Endothelial cell of umbilical vein (primary cell): ENCODE measurements around the gene SPATA3. TPM values are rescaled to one million over a fixed set of nuclear protein-coding genes. Genes with fewer than 3 reads are reported as not detected.

ENCODE experiments used
- BruUV-seq: library from RNA; stranded (reverse); fragments of 400-500 nt; replicated peaks from 2 replicates; lab custom pipeline; 2021; lab: Mats Ljungman, UMichigan
- CTCF ChIA-PET: fragments of 300-600, 350-600 bp; sonication (Branson Sonifier 250); formaldehyde crosslinking; loops from one replicate; lab custom pipeline; 2021; ENCODE audit warnings: antibody characterized with exemption, inconsistent platforms; lab: Charles Lee
- POLR2A ChIA-PET: fragments of 300-600, 350-600 bp; sonication (Branson Sonifier 250); formaldehyde crosslinking; loops from one replicate; lab custom pipeline; 2021; ENCODE audit warnings: antibody characterized with exemption, inconsistent platforms; lab: Charles Lee
- DNase-seq: peaks from one replicate; pipeline ENCODE4 v3.0.0-alpha.2; 2011; ENCODE audit warnings: low read depth, low spot score
- FAIRE-seq: peaks from 2 replicates; lab custom pipeline; 2011; peaks lifted over from hg19 to GRCh38; lab: Jason Lieb, UNC
- H2AFZ ChIP-seq: 2 replicates; pipeline ENCODE4 v1.6.0; 2012; ENCODE audit warnings: low read depth, low read length, control low read depth, inconsistent platforms
- H3K27ac ChIP-seq: 2 replicates; pipeline ENCODE4 v1.5.1; 2011; ENCODE audit warnings: low read depth, mild to moderate bottlenecking, control low read depth, low read length, moderate library complexity; ENCODE audit not compliant: insufficient read depth
- H3K27me3 ChIP-seq, 2 experiments: 2 replicates each; pipeline versions ENCODE4 v1.6.0 to v1.6.1; 2011; ENCODE audit warnings: low read length in 2 of 2, mixed read lengths in 1 of 2; ENCODE audit not compliant: control insufficient read depth in 2 of 2, insufficient read depth in 2 of 2
- H3K36me3 ChIP-seq, 2 experiments: 2 replicates in 1 of 2; 3 replicates in 1 of 2; pipeline ENCODE4 v1.5.1; 2011; ENCODE audit warnings: low read length in 2 of 2, mild to moderate bottlenecking in 1 of 2, moderate library complexity in 1 of 2; ENCODE audit not compliant: control insufficient read depth in 2 of 2, insufficient read depth in 2 of 2; ENCODE audit errors: extremely low read depth in 1 of 2
- H3K4me1 ChIP-seq: 3 replicates; pipeline ENCODE4 v1.5.1; 2011; ENCODE audit warnings: mild to moderate bottlenecking, low read length; ENCODE audit not compliant: control insufficient read depth, insufficient read depth; ENCODE audit errors: extremely low read depth
- H3K4me2 ChIP-seq: 2 replicates; pipeline ENCODE4 v1.6.1; 2011; ENCODE audit warnings: low read length, control low read depth, mixed read lengths; ENCODE audit not compliant: insufficient read depth
- H3K4me3 ChIP-seq, 3 experiments: fragments of 200-600 bp in 1 of 3; sonication (generic), shearing (Covaris generic) in 1 of 3; replicated peaks in 1 of 3; 2 replicates each; pipeline ENCODE4 v1.5.1; 2011 to 2016; ENCODE audit warnings: control low read depth in 3 of 3, low read length in 3 of 3, mild to moderate bottlenecking in 2 of 3, inconsistent platforms in 1 of 3, low read depth in 1 of 3, moderate library complexity in 1 of 3; ENCODE audit not compliant: insufficient read depth in 1 of 3
- H3K79me2 ChIP-seq: 2 replicates; pipeline ENCODE4 v1.6.0; 2012; ENCODE audit warnings: low read length, inconsistent platforms; ENCODE audit not compliant: control insufficient read depth, insufficient read depth
- H3K9ac ChIP-seq: replicated peaks from 2 replicates; pipeline ENCODE3; 2011; ENCODE audit warnings: low read length, control low read depth; ENCODE audit not compliant: insufficient read depth; ENCODE audit errors: extremely low read depth
- H3K9me1 ChIP-seq: replicated peaks from 3 replicates; pipeline ENCODE4 v1.6.0; 2011; ENCODE audit warnings: mild to moderate bottlenecking, low read length; ENCODE audit not compliant: control insufficient read depth, insufficient read depth; ENCODE audit errors: extremely low read depth
- H3K9me3 ChIP-seq: replicated peaks from 2 replicates; pipeline ENCODE4 v1.5.1; 2012; ENCODE audit warnings: low read length, inconsistent platforms; ENCODE audit not compliant: control insufficient read depth, insufficient read depth
- H4K20me1 ChIP-seq: replicated peaks from 2 replicates; pipeline ENCODE3; 2011; ENCODE audit warnings: mild to moderate bottlenecking, low read length; ENCODE audit not compliant: control insufficient read depth, insufficient read depth; ENCODE audit errors: extremely low read depth
- CTCF ChIP-seq, 2 donors: IDR thresholded peaks; 1 replicate in 1 of 2; 2 replicates in 1 of 2; pipeline ENCODE4 v1.5.1; 2011; ENCODE audit warnings: low read length in 2 of 2, mild to moderate bottlenecking in 2 of 2, moderate library complexity in 2 of 2, control low read depth in 1 of 2, inconsistent platforms in 1 of 2, low read depth in 1 of 2; ENCODE audit not compliant: insufficient read depth in 1 of 2; ENCODE audit errors: extremely low read depth in 1 of 2
- EZH2 ChIP-seq: IDR thresholded peaks from 2 replicates; pipeline ENCODE4 v1.6.1; 2012; ENCODE audit warnings: borderline replicate concordance, low read depth, mild to moderate bottlenecking, moderate library complexity, low read length, inconsistent platforms; ENCODE audit not compliant: severe bottlenecking
- FOS ChIP-seq: IDR thresholded peaks from 2 replicates; pipeline ENCODE4 v1.6.1; 2011; ENCODE audit warnings: mild to moderate bottlenecking, low read length, moderate library complexity, borderline replicate concordance; ENCODE audit not compliant: insufficient read depth
- GATA2 ChIP-seq: IDR thresholded peaks from 2 replicates; pipeline ENCODE4 v1.7.0; 2011; ENCODE audit warnings: low read depth, mild to moderate bottlenecking, moderate library complexity, mixed read lengths, low read length; ENCODE audit not compliant: insufficient read length, insufficient read depth
- JUN ChIP-seq: IDR thresholded peaks from 2 replicates; pipeline ENCODE4 v1.6.1; 2011; ENCODE audit warnings: borderline replicate concordance, low read depth; ENCODE audit not compliant: insufficient read length, insufficient read depth
- MAX ChIP-seq: IDR thresholded peaks from 2 replicates; pipeline ENCODE4 v1.6.1; 2011; ENCODE audit not compliant: insufficient read depth, insufficient read length
- MYC ChIP-seq: IDR thresholded peaks from one replicate; pipeline ENCODE4 v1.6.1; 2011; ENCODE audit warnings: mild to moderate bottlenecking, low read depth, low read length
- POLR2A ChIP-seq: IDR thresholded peaks from 2 replicates; pipeline ENCODE4 v1.6.1; 2012; ENCODE audit warnings: low read depth, mild to moderate bottlenecking, control low read depth, low read length
- POLR2AphosphoS5 ChIP-seq: IDR thresholded peaks from 2 replicates; pipeline ENCODE4 v1.6.1; 2012; ENCODE audit warnings: low read depth, mild to moderate bottlenecking, control low read depth, low read length, moderate library complexity; ENCODE audit not compliant: insufficient read depth
- dilution Hi-C: fragments of 300-500 bp; cut with MboI; formaldehyde crosslinking; loops from one replicate; pipeline ENCODE4 v1.15.0; 2019; ENCODE audit warnings: low sequenced_read_pairs; ENCODE audit not compliant: extremely low pct_ligation_motif_present
- intact Hi-C: fragments of 100-400 bp; cut with micrococcal nuclease; formaldehyde crosslinking; loops from one replicate; pipeline ENCODE4 v1.10.0; 2022
- polyA plus RNA-seq, 4 experiments: library from polyadenylated mRNA; depleted of rRNA in 3 of 4; stranded (reverse) in 3 of 4; unstranded in 1 of 4; fragments of >200 nt; gene quantifications; 2 replicates each; pipeline versions ENCODE4 v1.2.1 to v1.2.3, GENCODE V29; 2011 to 2012; ENCODE audit warnings: missing spikeins in 1 of 4
- total RNA-seq: library from RNA; stranded (reverse); gene quantifications from 2 replicates; pipeline ENCODE4 v1.2.3, GENCODE V29; 2021

The SPATA3 gene
- total and polyA plus RNA-seq, 2 donors (not counting 3 experiments of a cell fraction or from before 2014, with no cell fraction given) = not detected

GRCh38 chr2:230987137-230988020 lies 8.5 kb upstream of the SPATA3 start:
- no peak overlapping the region for H3K9ac ChIP-seq
- BruUV-seq = no TSS peak
- POLR2A ChIA-PET = no interaction called here

More at GRCh38 chr2:230987137-230988020, 8.5 kb upstream of the SPATA3 start:
- Histone ChIP-seq H2AFZ (peak overlapping the region; percentile 35), H3K4me3 (peak overlapping the region in 2 of 3 experiments; percentile 2 to 17), H3K4me1 (peaks cover 4% of the 10 kb centered on the region), H3K79me2 (no peaks in the 10 kb centered on the region), H3K9me1 (no peaks in the 10 kb centered on the region), H3K4me2 (peak overlapping the region; percentile 15), H3K27me3 (peaks cover 7 to 21% of the 10 kb centered on the region in 2 experiments), H4K20me1 (no peaks in the 10 kb centered on the region), H3K27ac (no peak overlapping the region), H3K36me3 (no peaks in the 10 kb centered on the region), H3K9me3 (no peaks in the 10 kb centered on the region)
- peak; percentile 91 for FAIRE-seq
- dilution Hi-C loops = no loop called here
- TF ChIP-seq POLR2AphosphoS5 = no peak
- TF ChIP-seq GATA2 = no peak
- no peak for TF ChIP-seq EZH2
- no peak for TF ChIP-seq MYC
- no peak for TF ChIP-seq MAX
- peak; percentile 96 to 98 for TF ChIP-seq CTCF (IDR thresholded peaks at IDR 0.05; ENCODE audit: extremely low read depth in 1 of 2, insufficient read depth in 1 of 2, low read depth in 1 of 2, low read length in 2 of 2)
- TF ChIP-seq JUN = no peak
- no peak for TF ChIP-seq POLR2A
- TF ChIP-seq FOS = no peak
- intact Hi-C loops = loop anchor here (1.0 kb wide), 3 partner anchors 85 to 163 kb away; no protein-coding TSS in a partner anchor
- DNase-seq = peak; percentile 56
- CTCF ChIA-PET = interaction anchor here (0.6 to 9.4 kb wide), 48 partner anchors 9 to 477 kb away, joined by 3 to 287 read pairs (median 4); partner anchors contain the start of genes ITM2C, NCL and SPATA3
